ENCODE data around the gene ATG2A. TPM values are rescaled to one million over a fixed set of nuclear protein-coding genes. Genes with fewer than 3 reads are reported as not detected.

Gene ATG2A
- total RNA-seq, 1 donor from 2014 or later, result 21.4 TPM

DNA sequence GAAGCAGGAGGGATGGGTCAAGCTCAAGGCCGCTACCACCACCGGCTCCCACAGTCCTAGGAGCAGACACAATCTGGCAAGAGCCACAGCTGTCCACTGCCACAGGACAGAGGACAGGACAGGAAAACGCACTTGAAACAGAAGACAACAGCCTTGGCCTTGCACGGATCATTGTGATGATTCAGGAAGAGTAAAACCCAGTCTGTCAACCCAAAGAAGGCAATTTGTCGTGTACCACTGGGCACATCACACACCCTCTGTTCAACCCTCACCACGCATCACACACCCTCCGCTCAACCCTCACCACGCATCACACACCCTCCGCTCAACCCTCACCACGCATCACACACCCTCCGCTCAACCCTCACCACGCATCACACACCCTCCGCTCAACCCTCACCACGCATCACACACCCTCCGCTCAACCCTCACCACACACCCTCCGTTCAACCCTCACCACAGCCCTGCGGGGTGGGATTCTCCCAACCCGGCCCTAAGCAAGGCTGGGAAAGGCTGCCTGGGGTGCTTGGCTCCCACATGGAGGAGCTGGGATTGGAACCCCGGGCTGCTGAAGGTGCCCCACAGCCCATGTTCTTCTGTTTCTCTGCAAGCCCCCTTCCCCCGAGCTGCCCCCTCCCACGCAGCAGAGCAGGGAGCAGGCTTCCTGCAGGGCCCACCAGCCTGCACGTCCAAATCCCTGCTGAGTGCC is 61.3 kb downstream of the ATG2A start:
- Histone ChIP-seq H4K20me1 (ENCODE audit: insufficient read depth, low read length) (peaks cover 16% of the 10 kb centered on the region), H3K79me2 (ENCODE audit: insufficient read depth, low read length) (peaks cover 56% of the 10 kb centered on the region), H3K27me3 (ENCODE audit: insufficient read depth, low read length) (no peaks in the 10 kb centered on the region), H3K9me3 (ENCODE audit: insufficient read depth, low read depth, low read length) (no peaks in the 10 kb centered on the region), H3K9ac (ENCODE audit: low read length) (peak overlapping the region; percentile 58), H3K27ac (ENCODE audit: low read depth, low read length) (peak overlapping the region; percentile 86), H3K4me1 (ENCODE audit: insufficient read depth, low read length) (peaks cover 40% of the 10 kb centered on the region), H3K4me2 (ENCODE audit: low read length) (peak overlapping the region; percentile 76), H2AFZ (ENCODE audit: low read depth, low read length) (no peak overlapping the region), H3K4me3 (ENCODE audit: insufficient read depth, low read depth, low read length) (no peak overlapping the region), H3K36me3 (ENCODE audit: insufficient read depth, low read length) (peaks cover 9% of the 10 kb centered on the region)
- DNase-seq (ENCODE audit: low read depth) (no peak), FAIRE-seq (no peak)
- Mint-ChIP-seq H3K4me1 (ENCODE audit: low read depth, unreplicated experiment) (peaks cover 17% of the 10 kb centered on the region), H3K4me3 (ENCODE audit: unreplicated experiment) (no peak overlapping the region), H3K9me3 (ENCODE audit: unreplicated experiment) (no peaks in the 10 kb centered on the region), H3K27me3 (ENCODE audit: low read depth, unreplicated experiment) (no peaks in the 10 kb centered on the region), H3K27ac (ENCODE audit: unreplicated experiment) (peak overlapping the region; percentile 87), H3K36me3 (ENCODE audit: low read depth, unreplicated experiment) (peaks cover 17% of the 10 kb centered on the region)
- TF ChIP-seq CTCF (IDR thresholded peaks at IDR 0.05; ENCODE audit: insufficient read depth, low read depth, low read length), result no peak
- TF ChIP-seq EZH2 (IDR thresholded peaks at IDR 0.05; ENCODE audit: insufficient read depth, low read length), result no peak

DNA sequence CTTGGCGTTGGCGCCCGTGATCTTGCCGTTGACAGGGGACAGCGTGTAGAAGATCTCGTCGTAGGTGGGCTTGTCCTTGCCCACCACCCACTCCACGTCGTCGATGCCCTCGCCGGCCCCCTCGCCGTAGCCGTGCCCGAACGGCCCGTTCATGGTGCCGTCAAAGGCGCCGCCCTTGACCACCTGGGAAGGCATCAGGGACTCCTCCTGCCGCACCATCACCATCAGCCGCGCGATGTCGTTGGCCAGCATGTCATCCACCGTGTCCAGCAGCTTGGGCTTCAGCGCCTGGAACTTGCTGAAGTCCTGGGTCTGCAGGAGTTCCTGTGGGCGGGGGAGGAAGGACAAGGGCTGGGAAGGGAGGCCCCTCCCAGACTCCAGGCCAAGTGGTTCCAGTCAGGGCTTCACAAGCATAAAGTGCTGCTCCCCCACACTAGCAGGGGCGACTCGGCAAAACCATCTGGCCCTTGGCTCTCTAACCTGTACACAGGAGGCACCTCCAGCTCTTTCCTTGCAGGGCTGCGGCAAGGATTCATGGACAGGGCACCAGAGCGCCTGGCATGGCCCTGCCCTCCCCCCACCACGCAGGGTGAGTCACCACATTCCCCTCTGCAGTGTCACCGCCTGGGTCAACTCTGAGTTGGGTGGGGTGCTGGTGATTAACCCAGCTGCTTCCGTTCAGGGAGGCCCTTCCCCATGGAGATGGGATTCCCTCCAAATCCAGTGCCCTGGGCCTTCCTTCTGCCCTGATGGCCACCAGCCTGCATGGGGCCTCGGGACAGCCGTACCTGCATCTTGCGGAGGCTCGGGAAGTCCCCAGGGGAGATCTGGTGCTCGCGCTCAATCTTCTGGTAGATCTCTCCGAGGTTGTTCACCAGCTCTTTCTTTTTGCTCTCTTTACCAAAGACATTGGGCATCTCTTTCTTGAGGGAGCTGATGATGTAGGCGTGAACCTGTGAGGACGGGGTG is 62.2 kb downstream of the ATG2A start:
- no peak for TF ChIP-seq EZH2 (IDR thresholded peaks at IDR 0.05; ENCODE audit: insufficient read depth, low read length)
- TF ChIP-seq CTCF (IDR thresholded peaks at IDR 0.05; ENCODE audit: insufficient read depth, low read depth, low read length), result no peak
- Histone ChIP-seq H4K20me1 (ENCODE audit: insufficient read depth, low read length) (peaks cover 12% of the 10 kb centered on the region), H3K9ac (ENCODE audit: low read length) (peak overlapping the region; percentile 57), H3K4me3 (ENCODE audit: insufficient read depth, low read depth, low read length) (no peak overlapping the region), H3K4me2 (ENCODE audit: low read length) (peak overlapping the region; percentile 76), H3K4me1 (ENCODE audit: insufficient read depth, low read length) (peaks cover 40% of the 10 kb centered on the region), H3K79me2 (ENCODE audit: insufficient read depth, low read length) (peaks cover 49% of the 10 kb centered on the region), H3K27ac (ENCODE audit: low read depth, low read length) (peak overlapping the region; percentile 86), H3K9me3 (ENCODE audit: insufficient read depth, low read depth, low read length) (no peaks in the 10 kb centered on the region), H2AFZ (ENCODE audit: low read depth, low read length) (no peak overlapping the region), H3K36me3 (ENCODE audit: insufficient read depth, low read length) (peaks cover 7% of the 10 kb centered on the region), H3K27me3 (ENCODE audit: insufficient read depth, low read length) (no peaks in the 10 kb centered on the region)
- Mint-ChIP-seq H3K4me1 (ENCODE audit: low read depth, unreplicated experiment) (peaks cover 17% of the 10 kb centered on the region), H3K27ac (ENCODE audit: unreplicated experiment) (peak overlapping the region; percentile 87), H3K27me3 (ENCODE audit: low read depth, unreplicated experiment) (no peaks in the 10 kb centered on the region), H3K36me3 (ENCODE audit: low read depth, unreplicated experiment) (peaks cover 12% of the 10 kb centered on the region), H3K4me3 (ENCODE audit: unreplicated experiment) (peak overlapping the region; percentile 69), H3K9me3 (ENCODE audit: unreplicated experiment) (no peaks in the 10 kb centered on the region)
- DNase-seq (ENCODE audit: low read depth) (peak; percentile 87), FAIRE-seq (no peak)

All from astrocyte (in vitro differentiated cells and primary cell).